Anterior cingulate cortex (tissue), 58 donors: ENCODE results near the gene OSER1.

Experiments
- DNase-seq, 58 donors: peaks; one replicate each; lab custom pipeline; 2025; lab: John Stamatoyannopoulos, UW

OSER1 gene

DNA sequence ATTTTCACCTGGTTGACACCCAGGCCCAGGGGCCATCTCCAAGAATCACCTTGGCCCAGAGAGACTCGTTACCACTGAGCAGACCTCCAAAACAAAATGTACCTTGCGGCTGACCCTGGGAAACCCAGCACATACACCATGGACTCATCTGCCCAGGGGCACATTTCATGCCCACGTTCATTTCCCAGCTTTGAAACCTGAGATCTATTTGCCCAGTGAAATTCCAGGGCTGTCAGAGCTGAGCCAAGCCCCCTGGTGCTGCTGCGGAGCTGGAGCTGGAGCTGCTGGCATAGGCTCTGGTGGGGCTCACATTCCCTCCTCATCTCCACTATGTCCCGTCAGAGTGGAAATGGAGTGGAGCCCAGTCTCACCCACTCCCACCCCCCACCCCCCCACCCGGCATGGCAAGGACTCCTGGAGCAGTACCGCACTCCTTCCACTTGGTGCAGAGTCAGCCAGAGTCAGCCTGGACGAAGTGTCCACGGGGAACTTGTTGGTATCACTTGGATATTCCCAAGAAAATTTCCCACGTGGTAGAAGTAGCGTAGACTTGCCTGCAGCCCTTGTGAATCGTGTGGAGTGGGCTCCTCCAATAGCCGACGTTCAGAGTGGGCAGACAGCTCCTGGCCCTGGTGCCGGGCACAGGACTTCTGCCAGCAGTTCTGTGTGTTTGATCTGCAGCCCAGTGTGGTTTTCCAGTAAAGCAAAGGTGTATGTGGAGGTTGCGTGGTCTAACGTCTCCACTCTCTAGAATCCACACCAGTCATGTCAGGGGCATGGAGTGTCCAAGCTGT, 18.1 kb upstream of the OSER1 start:
- DNase-seq = no peak

DNA sequence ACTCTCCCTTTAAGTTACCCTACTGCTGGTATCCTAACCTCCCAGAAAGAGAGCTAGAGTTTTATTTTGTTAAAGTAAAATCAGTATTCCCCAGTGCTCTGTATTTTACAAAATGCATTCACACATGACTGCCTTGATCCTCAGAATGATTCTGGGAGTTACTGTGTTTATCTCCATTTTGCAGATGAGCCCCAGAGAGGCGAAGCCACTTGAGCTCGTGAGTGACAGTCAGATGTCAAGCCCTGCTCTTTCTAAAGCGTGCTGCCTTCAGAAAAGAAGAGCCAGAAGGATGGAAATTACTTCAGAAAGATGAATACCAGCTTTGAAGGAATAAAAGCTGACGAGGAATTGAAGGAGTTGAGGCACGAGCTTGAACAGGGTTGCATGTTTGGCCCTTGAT, 14.1 kb upstream of the OSER1 start:
- no peak for DNase-seq

DNA sequence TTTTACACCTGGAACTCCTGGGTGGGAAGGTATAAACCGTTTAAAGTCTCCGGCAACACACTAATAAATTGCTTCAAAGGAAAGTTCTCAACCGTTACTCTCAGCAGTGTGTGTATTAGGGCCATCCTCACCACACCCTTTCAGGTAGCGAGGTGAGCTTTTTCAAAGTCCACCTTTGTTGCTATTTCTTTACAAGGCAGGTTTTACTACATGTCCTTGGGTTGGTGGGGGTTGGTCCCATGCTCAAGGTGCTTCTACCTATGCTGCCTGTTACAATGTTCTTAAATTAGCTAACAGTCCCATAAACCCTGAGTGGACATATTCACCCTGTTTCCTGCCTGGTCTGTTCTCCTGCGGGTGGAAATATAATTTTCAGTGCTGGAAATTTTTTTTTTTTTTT, 13.2 kb upstream of the OSER1 start:
- DNase-seq = no peak

DNA sequence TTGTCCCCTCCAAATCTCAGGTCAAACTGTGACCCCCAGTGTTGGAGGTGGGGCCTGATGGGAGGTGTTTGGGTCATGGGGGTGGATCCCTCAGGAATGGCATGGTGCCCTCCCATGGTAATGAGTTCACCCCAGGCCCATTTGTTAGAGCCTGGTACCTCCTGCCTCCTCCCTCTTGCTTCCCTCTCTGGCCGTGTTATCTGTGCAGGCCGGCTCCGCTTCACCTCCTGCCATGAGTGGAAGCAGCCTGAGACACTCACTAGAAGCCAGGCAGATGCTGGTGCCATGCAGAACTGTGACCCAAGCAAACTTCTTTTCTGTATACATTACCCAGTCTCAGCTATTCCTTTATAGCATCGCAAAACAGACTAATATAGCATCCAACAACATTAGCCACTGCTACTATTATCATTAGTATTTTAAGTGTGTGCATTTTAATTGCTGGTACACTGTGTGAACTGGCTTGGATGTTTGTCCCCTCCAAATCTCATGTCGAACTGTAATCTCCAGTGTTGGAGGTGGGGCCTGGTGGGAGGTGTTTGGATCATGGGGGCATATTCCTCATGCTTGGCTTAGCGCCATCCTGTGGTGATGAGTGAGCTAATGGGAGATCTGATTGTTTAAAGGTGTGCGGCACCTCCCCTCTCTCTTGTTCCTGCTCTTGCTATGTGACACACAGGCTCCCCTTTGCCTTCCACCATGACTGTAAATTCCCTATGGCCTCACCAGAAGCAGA, 12.2 kb upstream of the OSER1 start:
- no peak for DNase-seq

DNA sequence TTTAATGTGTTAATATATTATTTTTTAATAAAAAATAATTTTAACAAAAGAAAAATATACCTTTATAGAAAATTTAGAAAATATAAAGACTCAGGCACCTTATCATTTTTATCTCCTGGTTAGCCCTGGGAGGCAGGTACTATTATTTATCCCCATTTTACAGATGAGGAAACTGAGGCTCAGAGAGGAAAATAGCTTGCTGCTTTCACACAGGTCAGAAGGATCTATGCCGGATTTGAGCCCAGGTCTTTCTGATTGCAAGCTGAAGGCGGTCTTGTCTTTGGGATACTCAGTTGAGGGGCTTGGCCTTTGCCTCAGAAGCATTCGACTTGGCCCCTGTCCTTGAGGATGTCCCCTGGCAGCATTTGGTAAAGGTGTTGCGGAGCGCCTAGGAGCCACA, 11.5 kb upstream of the OSER1 start:
- no peak for DNase-seq

DNA sequence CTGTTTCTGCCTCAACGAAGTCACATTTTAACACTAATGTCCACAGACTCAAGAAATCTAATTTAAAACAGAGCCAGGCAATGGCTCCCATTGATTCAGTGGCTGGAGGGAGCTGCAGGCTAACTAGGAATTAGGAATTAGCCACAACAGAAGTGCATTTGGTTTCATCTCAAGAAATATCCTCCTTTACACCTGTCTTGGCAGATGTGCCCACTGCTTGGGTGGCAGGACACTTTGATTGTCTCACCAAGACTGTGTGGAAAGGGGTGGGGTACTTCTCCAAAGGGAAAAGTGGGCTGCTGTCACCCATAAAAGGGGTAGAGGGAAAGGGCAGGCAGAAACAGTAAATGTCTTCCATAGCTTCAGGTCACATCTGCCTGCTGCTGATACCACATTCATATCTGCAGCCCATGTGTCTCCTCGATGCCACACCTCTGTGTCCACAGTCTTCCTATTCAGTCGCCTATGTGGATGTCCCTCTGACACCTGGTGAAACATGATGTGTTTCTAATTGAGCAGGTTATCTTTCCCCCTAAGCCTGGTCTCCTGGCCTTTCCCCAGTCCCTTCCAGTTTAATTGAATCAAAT, 10.9 kb upstream of the OSER1 start:
- DNase-seq = no peak

DNA sequence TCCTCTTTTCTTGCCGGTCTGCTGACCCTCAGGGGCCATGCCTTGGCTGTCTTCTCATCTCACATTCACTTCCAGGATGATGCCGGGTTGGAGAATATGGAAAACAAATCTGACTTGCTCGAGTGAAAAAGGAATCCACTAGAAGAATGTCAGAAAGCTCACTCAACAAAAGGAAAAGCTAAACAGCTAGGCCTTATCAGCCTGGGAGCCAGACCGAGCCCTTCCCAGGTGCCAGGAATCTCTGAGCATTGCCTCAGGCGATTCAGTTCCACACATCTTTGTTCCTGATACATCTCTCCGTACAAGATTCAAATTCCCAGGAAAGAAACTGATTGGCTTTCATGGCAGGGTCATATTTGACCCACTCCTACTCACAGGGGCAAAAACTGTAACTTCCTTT, 9.2 kb upstream of the OSER1 start:
- no peak for DNase-seq

DNA sequence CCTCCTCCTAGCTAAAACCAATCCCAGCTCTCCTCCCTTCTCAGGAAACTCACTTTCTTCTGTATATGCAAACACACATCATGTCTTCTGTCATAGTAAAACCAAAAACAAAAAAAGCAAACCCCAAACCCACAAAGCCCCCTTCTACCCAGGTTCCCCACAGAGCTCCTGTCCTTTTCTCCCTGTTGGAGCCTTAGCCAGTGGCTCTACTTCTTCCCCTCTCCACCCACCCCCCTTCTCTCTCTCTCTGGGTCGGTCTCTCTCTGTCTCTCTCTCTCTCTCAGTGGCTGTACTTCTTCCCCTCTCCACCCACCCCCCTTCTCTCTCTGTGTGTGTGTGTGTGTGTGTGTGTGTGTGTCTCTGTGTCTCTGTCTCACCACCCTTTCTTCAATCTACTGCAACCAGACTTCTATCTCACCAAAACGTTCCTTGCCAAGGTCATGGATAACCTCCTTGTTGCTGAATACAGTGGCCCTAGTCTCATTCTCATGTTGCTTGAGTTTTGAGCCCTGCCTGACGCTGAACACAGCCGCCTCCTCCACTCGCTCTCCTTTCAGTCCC, 8.7 kb upstream of the OSER1 start:
- DNase-seq = no peak

DNA sequence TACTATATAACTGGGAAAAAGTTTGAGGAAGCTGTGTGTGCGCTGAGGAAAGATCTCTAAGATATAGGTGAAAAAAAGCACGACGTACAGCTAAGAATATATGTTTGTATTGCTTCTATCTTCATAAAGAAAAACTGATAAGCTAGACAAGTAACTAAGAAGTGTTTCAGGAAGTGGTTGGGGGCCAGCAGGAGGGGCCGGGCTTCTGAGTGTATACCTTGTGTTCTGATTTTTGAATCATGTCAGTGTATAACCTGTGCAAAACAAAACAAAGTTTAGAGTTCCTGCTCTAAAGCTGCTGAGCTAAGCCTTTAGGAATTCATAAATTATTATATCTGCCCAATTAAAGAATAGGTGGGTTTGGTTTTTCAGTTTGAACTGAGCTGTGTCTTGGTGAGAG, 7.9 kb upstream of the OSER1 start:
- no peak for DNase-seq

DNA sequence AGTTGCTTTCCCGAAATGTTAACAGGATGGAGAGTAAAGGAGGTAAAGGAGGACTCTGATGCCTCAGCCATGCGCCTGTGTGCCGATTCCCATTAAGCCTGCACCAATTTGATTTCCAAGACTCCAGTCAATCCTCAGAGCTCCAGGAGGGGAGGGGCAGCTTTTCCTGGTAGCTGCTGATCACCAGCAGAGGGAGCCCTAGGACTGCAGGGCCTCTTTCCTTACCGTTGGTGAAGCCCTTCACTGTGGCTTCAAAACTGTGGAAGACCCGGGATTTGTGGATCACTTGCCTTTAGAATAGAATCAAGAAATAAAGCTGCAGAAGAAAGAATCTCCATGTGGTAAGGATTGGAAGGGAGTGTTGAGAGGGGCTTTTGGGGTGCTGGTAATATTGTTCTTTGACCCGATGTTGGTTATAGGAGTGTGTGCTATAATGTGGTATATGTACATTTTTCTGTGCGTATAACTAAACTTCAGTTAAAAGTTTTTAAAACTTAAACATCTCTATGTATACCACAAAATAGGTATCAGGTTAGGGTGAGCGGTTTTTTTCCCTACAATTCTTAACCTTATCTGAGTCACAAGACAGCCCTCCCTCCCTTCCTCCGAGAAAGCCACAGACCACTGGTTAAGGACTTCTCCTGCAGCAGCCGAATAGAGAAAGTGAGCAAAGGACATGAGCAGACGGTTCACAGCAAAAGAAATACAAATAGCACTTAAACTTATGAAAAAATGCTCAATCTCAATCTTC, 6.9 kb upstream of the OSER1 start:
- peak in 47 of 58 donors; percentile 3 to 73 (median 25) for DNase-seq

DNA sequence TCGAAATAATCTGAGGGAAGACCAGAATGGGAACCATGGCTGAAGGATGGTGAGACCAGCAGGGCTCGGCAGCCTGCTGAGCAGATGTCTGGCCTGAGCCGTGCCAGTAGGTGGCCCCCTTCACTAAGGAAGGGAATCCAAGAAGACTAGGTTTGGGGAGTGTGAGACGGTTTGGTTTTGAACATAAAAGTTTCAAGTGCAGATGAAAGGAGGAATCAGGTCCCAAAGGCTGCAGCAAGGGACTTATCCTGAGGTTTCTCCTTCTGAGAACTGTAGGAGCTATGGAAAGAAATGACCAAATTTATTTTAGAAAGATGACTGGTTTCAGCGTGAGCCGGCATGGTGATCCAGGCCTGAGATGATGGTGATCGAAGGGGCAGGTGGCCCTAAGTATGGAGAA, 4.6 kb upstream of the OSER1 start:
- peak in 50 of 58 donors; percentile 6 to 75 (median 38) for DNase-seq

DNA sequence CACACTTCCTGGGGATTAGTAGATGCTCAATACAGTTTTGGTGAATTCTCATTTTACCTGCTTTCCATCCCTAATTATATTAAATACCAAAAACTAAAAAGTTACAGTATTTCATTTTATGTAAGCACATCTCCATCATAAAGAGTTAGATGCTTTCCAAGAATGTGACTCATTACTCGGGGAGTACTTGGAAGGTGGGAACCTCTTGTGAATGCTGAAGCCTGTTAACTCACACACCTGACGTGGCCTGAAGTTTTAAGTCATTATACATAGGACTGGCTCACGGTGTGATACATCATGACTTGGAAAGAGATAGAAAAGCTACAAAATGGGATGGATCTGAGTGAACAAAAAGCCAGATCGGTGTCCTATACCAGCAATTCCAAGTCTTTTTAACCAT, 2.2 kb upstream of the OSER1 start:
- DNase-seq = no peak

DNA sequence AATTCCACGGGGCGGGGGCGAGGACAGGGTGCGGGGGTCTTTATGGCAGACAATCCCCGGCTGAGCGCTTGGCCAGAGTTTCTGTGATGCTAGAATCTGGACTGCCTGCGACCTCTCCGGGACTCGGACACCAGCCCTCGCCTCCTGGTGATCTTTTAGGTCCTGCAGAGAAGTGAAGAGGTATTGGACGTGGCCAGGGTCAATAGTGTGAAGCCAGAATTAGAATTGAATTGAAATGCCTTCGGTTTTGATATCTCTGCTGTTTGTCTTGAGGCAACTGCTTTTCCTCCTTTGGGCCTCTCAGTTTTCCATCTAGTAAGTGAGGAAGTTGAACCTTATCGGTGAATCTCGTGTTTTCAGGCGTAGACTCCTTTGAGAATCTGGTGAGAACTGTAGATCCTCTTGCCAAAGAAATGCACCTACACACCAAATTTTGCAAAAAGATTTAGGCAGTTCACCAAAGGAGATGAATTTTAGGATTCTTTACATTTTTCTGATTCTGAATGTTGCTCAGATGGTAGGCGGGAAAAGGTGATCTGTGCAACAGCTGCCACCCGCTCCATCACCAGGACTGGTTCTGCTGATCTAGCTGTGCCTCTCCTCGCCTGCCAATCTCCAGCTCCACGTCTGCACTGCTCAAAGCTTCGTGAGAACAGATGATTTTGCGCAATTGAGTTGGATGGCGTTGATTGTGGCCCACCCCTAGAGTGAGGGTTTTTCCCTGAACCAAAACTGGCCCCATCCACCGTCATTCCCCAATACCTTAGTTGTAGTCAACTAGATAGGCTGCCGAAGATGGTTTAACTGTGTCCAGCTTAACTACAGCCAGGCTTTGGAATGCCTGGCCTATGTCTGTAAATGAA, 837 bp upstream of the OSER1 start:
- DNase-seq = peak in 36 of 58 donors; percentile 5 to 58 (median 22)

DNA sequence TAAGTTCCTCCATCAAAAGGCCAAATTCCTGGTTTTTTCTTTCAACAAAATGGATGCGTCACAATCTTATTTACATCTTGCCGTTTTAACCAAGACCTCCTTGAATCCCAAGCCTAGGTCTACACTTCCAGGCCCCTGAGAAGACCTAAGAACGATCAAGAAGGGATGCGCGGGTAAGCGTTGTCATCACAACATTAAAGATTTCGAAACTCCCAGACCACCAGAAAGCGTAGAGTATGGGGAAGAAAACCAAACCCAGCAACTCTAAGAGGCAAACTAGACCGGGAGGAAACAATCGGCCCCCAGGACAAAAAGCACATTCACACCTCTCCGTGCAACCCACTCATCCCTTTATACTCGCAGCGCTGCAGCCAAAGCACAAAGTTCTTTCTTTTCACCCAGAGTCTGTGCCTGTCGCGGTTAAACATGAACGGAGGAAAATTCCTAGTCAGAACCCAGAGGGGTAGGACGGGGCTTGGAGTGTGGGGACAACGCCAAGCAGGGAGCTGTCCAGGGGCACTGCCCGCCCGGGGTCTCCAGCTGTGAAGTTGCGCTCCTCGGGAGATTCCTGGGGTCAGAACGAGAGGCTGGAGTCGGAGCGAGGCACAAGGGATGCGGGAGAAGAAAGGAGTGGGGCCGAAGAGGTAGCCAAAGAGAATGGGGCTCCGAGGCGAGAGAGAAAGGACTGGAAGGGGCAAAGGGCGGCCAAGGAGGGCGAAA, 725 bp downstream of the OSER1 start:
- DNase-seq = peak in 8 of 58 donors; percentile 4 to 45 (median 34)

DNA sequence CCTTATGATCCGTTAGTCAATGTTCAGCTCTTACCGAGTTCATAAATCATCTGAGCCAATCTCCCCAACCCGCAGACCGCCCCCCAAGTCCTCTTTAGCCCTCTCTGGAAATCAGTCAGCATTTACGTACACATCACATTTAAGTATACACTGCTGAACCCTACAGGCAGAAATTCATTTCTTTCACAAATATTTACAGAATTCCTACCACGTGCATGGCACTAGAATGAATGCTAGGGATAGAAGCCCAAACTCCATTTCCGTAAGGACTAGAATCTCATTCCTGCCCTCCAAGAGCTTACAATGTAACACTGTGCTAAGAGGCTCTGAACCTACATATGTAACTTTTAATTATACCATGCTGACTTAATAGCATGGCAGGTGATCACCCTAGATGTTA, 1.8 kb downstream of the OSER1 start:
- no peak for DNase-seq

DNA sequence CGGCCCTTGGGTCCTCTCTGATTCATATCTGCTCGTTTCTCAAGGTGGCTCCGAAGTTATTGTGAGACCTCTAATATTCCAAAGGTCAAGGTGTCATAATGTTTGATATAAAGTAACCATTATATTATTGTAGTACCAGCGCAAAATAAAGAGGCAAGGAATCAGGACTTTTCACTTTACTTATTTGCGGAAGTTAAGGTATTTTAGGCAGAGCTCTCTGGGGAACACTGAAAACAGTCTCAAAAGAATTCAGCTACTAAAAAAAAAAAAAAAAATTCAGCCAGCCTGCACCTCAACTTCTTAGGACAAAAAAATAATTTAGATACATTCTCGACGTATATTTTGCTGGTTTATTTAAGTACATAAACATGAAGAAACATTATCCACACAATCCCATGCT, 2.4 kb downstream of the OSER1 start:
- DNase-seq = no peak

DNA sequence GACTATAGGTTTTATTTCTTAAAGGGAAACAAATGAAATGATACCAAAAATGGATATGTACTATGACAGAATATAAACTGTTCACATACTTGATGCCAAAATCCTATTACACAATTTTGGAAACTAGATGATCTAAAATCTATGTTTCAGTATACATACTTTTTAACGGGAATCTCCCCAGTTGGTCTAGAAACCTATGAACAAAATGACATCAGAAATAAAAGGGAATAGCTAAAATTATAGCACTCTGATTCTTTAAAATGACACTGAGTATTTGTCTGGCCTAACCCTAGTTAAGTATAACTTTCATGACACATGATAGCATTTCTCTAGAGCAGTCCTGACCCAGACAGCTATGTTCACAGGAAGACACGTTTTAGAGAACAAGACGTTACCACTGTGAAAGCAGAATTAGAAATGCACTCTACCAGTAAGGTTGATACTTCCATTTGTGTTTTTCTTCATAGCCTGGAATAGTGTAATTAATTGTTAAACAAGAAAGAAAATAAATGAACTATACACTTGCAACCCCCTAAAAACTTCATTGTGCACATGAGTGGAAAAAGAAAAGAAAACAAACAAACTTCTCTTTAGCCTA, 3.3 kb downstream of the OSER1 start:
- DNase-seq = no peak

DNA sequence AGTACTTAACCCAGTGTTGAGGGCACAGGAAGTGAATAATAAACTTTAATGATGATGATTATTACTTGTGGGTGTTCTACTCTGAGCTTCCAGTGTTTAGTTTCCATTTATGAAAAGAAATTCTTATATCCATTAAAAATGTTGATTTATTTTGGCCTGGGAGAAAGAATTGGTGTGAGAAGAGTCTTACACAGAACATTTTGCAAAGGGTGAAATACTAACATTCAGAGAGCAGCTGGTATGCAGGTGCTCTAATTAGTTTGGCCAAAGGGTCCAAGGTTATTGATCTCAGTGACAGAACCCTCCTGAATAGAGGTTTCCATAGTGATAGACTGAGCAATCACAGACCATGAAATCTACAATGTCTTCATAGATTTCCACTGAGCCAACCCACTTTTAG, 4.4 kb downstream of the OSER1 start:
- no peak for DNase-seq

DNA sequence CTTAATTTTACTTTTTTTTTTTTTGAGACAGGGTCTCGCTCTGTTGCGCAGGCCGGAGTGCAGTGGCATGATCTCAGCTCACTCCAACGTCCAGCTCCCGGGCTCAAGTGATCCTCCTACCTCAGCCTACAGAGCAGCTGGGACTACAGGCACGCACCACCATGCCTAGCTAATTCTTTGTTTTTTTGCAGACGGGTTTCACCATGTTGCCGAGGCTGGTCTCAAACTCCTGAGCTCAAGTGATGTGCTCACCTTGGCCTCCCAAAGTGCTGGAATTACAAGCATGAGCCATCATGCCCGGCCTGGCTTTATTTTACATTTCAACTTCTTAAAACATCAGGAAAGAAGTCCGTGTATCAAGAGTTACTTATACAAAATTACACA, 5.7 kb downstream of the OSER1 start:
- DNase-seq = no peak
